Aorta (tissue), 5 donors: ENCODE data around the gene RS1. TPM values are rescaled to one million over a fixed set of nuclear protein-coding genes. Genes with fewer than 3 reads are reported as not detected.

Experiments used
- ATAC-seq: fragments of 200-7000 bp; cut with Tn5 transposase; one replicate; pipeline ENCODE4 v1.9.1; 2022; ENCODE audit warnings: moderate library complexity; ENCODE audit not compliant: low FRiP score
- DNase-seq, 2 donors: peaks; one replicate each; pipeline ENCODE4 v3.0.0-alpha.2; 2020
- H3K27ac ChIP-seq, 2 donors: one replicate each; pipeline ENCODE4 v1.5.1; 2013; ENCODE audit warnings: low read length in 2 of 2, mild to moderate bottlenecking in 2 of 2, moderate library complexity in 2 of 2, control low read depth in 1 of 2, inconsistent platforms in 1 of 2, low read depth in 1 of 2
- H3K27me3 ChIP-seq, 2 donors: one replicate each; pipeline ENCODE4 v1.6.1; 2013; ENCODE audit warnings: control low read depth in 1 of 2, low read length in 1 of 2, mild to moderate bottlenecking in 1 of 2, moderate library complexity in 1 of 2; ENCODE audit not compliant: insufficient read depth in 2 of 2, control insufficient read depth in 1 of 2
- H3K36me3 ChIP-seq, 2 donors: one replicate each; pipeline ENCODE4 v1.6.1; 2013; ENCODE audit warnings: control low read depth in 1 of 2, low read length in 1 of 2, mild to moderate bottlenecking in 1 of 2; ENCODE audit not compliant: insufficient read depth in 2 of 2, control insufficient read depth in 1 of 2
- H3K4me1 ChIP-seq, 2 donors: one replicate each; pipeline ENCODE4 v1.6.1; 2013; ENCODE audit warnings: low read length in 2 of 2, control low read depth in 1 of 2, mild to moderate bottlenecking in 1 of 2, moderate library complexity in 1 of 2; ENCODE audit not compliant: insufficient read depth in 2 of 2, control insufficient read depth in 1 of 2
- H3K4me3 ChIP-seq, 2 donors: one replicate each; pipeline ENCODE4 v1.5.1; 2013; ENCODE audit warnings: low read length in 2 of 2, control low read depth in 1 of 2, mild to moderate bottlenecking in 1 of 2
- H3K9me3 ChIP-seq: one replicate; pipeline ENCODE4 v1.6.1; 2013; ENCODE audit warnings: mild to moderate bottlenecking, low read length; ENCODE audit not compliant: control insufficient read depth
- WGBS, 2 donors: extraction: QIAGEN DNeasy Blood & Tissue Kit; methylation state at CpG; one replicate each; pipeline ENCODE4 v1.1.7; 2013; 5-methylcytosine and 5-hydroxymethylcytosine counted together
- intact Hi-C, 2 donors: fragments of 100-400 bp; cut with DNase I; formaldehyde crosslinking; loops; one replicate each; pipeline versions ENCODE4 v1.14.2 to v1.15.0; 2022
- polyA plus RNA-seq, 2 donors: library from polyadenylated mRNA; stranded (reverse); fragments of 200-250 nt; gene quantifications; one replicate each; pipeline ENCODE4 v1.2.3, GENCODE V29; 2013
- total RNA-seq, 2 donors: library from RNA; stranded (reverse); fragmentation: NEBNext Ultra II Directional; extraction: Animal tissue kit (Norgen Biotek cat#: 25700); gene quantifications; one replicate each; pipeline ENCODE4 v1.2.1, GENCODE V29; 2021
- donor health status: healthy with polysubstance abuse.
- donor health status: Bipolar disorder and iron deficiency.
- donor health status: DM: no; HTN: no; CAD: no.
- donor health status: DM: no; HTN: no; CAD: no.
- donor health status: DM: yes; HTN: yes; CAD: no.

RS1 gene
- total and polyA plus RNA-seq, 4 donors: not detected

GRCh38 chrX:18698737-18699650 lies 27.1 kb upstream of the RS1 start:
- ATAC-seq: no peak
- DNase-seq: no peak
- WGBS, 2 donors: 78 to 84% methylated on average over 12 of the region's 12 CpGs
- Histone ChIP-seq H3K27ac (no peak overlapping the region), H3K4me1 (peaks cover 0 to 2% of the 10 kb centered on the region in 2 donors), H3K9me3 (no peaks in the 10 kb centered on the region), H3K36me3 (no peaks in the 10 kb centered on the region), H3K4me3 (no peak overlapping the region), H3K27me3 (no peaks in the 10 kb centered on the region)
- intact Hi-C loops: no loop called here

GRCh38 chrX:18696653-18697052 lies 24.7 kb upstream of the RS1 start:
- DNase-seq (no peak), ATAC-seq (no peak)
- Histone ChIP-seq H3K36me3 (no peaks in the 10 kb centered on the region), H3K4me1 (no peaks in the 10 kb centered on the region), H3K27ac (no peak overlapping the region), H3K27me3 (no peaks in the 10 kb centered on the region), H3K4me3 (no peak overlapping the region), H3K9me3 (no peaks in the 10 kb centered on the region)
- 89 to 95% methylated on average over 3 of the region's 3 CpGs for WGBS, 2 donors
- intact Hi-C loops: no loop called here

GRCh38 chrX:18692541-18692940 lies 20.6 kb upstream of the RS1 start:
- H3K27ac ChIP-seq: no peak overlapping the region
- no peak for ATAC-seq
- H3K4me1 ChIP-seq: no peaks in the 10 kb centered on the region
- no peak for DNase-seq
- intact Hi-C loops: no loop called here
- H3K4me3 ChIP-seq: no peak overlapping the region
- no peaks in the 10 kb centered on the region for H3K27me3 ChIP-seq
- 93 to 95% methylated on average over 4 of the region's 4 CpGs for whole genome bisulfite sequencing, 2 donors
- H3K36me3 ChIP-seq: no peaks in the 10 kb centered on the region
- H3K9me3 ChIP-seq: no peaks in the 10 kb centered on the region

- intact Hi-C loops: no loop called here
- WGBS, 2 donors: 2 to 17% methylated on average over 1 of the region's 1 CpG
- no peak for DNase-seq
- Histone ChIP-seq H3K36me3 (no peaks in the 10 kb centered on the region), H3K27me3 (no peaks in the 10 kb centered on the region), H3K4me1 (no peaks in the 10 kb centered on the region), H3K27ac (no peak overlapping the region), H3K9me3 (no peaks in the 10 kb centered on the region), H3K4me3 (no peak overlapping the region)
- ATAC-seq: no peak
Measured at GRCh38 chrX:18691431-18691830, 19.5 kb upstream of the RS1 start.

GRCh38 chrX:18687856-18688495 lies 16.1 kb upstream of the RS1 start:
- intact Hi-C loops: loop anchor here (5.0 kb wide), 2 partner anchors 194 to 209 kb away; no protein-coding TSS in a partner anchor
- WGBS, 2 donors: 88 to 89% methylated on average over 7 of the region's 7 CpGs
- ATAC-seq (no peak), DNase-seq (no peak)
- Histone ChIP-seq H3K27me3 (no peaks in the 10 kb centered on the region), H3K9me3 (no peaks in the 10 kb centered on the region), H3K27ac (no peak overlapping the region), H3K4me1 (no peaks in the 10 kb centered on the region), H3K36me3 (no peaks in the 10 kb centered on the region), H3K4me3 (no peak overlapping the region)

- Histone ChIP-seq H3K9me3 (no peaks in the 10 kb centered on the region), H3K27ac (no peak overlapping the region), H3K36me3 (no peaks in the 10 kb centered on the region), H3K4me3 (no peak overlapping the region), H3K27me3 (no peaks in the 10 kb centered on the region), H3K4me1 (no peaks in the 10 kb centered on the region)
- ATAC-seq (no peak), DNase-seq (no peak)
- 70 to 74% methylated on average over 9 of the region's 9 CpGs for WGBS, 2 donors
- intact Hi-C loops: no loop called here
Measured at GRCh38 chrX:18682979-18683387, 11.1 kb upstream of the RS1 start.

- H3K9me3 ChIP-seq: no peaks in the 10 kb centered on the region
- no peaks in the 10 kb centered on the region for H3K36me3 ChIP-seq
- ATAC-seq (no peak), DNase-seq (no peak)
- H3K4me1 ChIP-seq: no peaks in the 10 kb centered on the region
- H3K27ac ChIP-seq: no peak overlapping the region
- no peaks in the 10 kb centered on the region for H3K27me3 ChIP-seq
- 86 to 95% methylated on average over 6 of the region's 6 CpGs for WGBS, 2 donors
- H3K4me3 ChIP-seq: no peak overlapping the region
- intact Hi-C loops: no loop called here
Measured at GRCh38 chrX:18681996-18682395, 10.1 kb upstream of the RS1 start.

- H3K4me3 ChIP-seq: no peak overlapping the region
- WGBS, 2 donors: 87 to 93% methylated on average over 17 of the region's 17 CpGs
- intact Hi-C loops: loop anchor here (5.0 to 10.0 kb wide), 2 partner anchors 210 to 253 kb away; partner anchors contain the start of gene CDKL5 (in 2 of the 2)
- H3K27me3 ChIP-seq: no peaks in the 10 kb centered on the region
- no peak for DNase-seq
- no peak for ATAC-seq
- peaks cover 0 to 2% of the 10 kb centered on the region in 2 donors for H3K4me1 ChIP-seq
- no peaks in the 10 kb centered on the region for H3K36me3 ChIP-seq
- no peaks in the 10 kb centered on the region for H3K9me3 ChIP-seq
- H3K27ac ChIP-seq: no peak overlapping the region
Measured at GRCh38 chrX:18677161-18677869, 5.4 kb upstream of the RS1 start.
